Measurements from ENCODE around the gene AGMAT.
"Not testable (repeated sequence)": the region's sequence is repeated elsewhere in the genome, so short reads cannot be mapped to it uniquely, and the experiment has no call there.

AGMAT gene

GRCh38 chr1:15605398-15606383, 20.8 kb upstream of the AGMAT start:
- H3K36me3 ChIP-seq (ENCODE audit: control insufficient read depth, low read depth, low read length), result no peaks in the 10 kb centered on the region
- no peak overlapping the region for H3K27ac ChIP-seq (ENCODE audit: low read length)
- H3K9ac ChIP-seq (ENCODE audit: low read length), result no peak overlapping the region
- no peaks in the 10 kb centered on the region for H3K27me3 ChIP-seq (ENCODE audit: control insufficient read depth, insufficient read depth, low read length)
- no peak overlapping the region for H3K4me3 ChIP-seq (ENCODE audit: low read length)
- no peaks in the 10 kb centered on the region for H3K4me1 ChIP-seq (ENCODE audit: control insufficient read depth, low read depth, low read length)
- no peaks in the 10 kb centered on the region for H3K9me3 ChIP-seq (ENCODE audit: control insufficient read depth, low read depth, low read length)

- H3K9me3 ChIP-seq (ENCODE audit: control insufficient read depth, low read depth, low read length); H3K27ac ChIP-seq (ENCODE audit: low read length); H3K27me3 ChIP-seq (ENCODE audit: control insufficient read depth, insufficient read depth, low read length); H3K4me3 ChIP-seq (ENCODE audit: low read length); H3K9ac ChIP-seq (ENCODE audit: low read length); H3K4me1 ChIP-seq (ENCODE audit: control insufficient read depth, low read depth, low read length); H3K36me3 ChIP-seq (ENCODE audit: control insufficient read depth, low read depth, low read length): not testable (repeated sequence)
These were observed 19.5 kb upstream of the AGMAT start for GRCh38 chr1:15604400-15604799.

- H3K4me1 ChIP-seq (ENCODE audit: control insufficient read depth, low read depth, low read length); H3K9me3 ChIP-seq (ENCODE audit: control insufficient read depth, low read depth, low read length); H3K36me3 ChIP-seq (ENCODE audit: control insufficient read depth, low read depth, low read length); H3K27ac ChIP-seq (ENCODE audit: low read length); H3K9ac ChIP-seq (ENCODE audit: low read length); H3K27me3 ChIP-seq (ENCODE audit: control insufficient read depth, insufficient read depth, low read length); H3K4me3 ChIP-seq (ENCODE audit: low read length): not testable (repeated sequence)
These were observed 19.1 kb upstream of the AGMAT start for GRCh38 chr1:15603966-15604282.

GRCh38 chr1:15603050-15603965, 18.5 kb upstream of the AGMAT start:
- no peak overlapping the region for H3K27ac ChIP-seq (ENCODE audit: low read length)
- no peaks in the 10 kb centered on the region for H3K9me3 ChIP-seq (ENCODE audit: control insufficient read depth, low read depth, low read length)
- H3K9ac ChIP-seq (ENCODE audit: low read length), result no peak overlapping the region
- H3K36me3 ChIP-seq (ENCODE audit: control insufficient read depth, low read depth, low read length), result no peaks in the 10 kb centered on the region
- no peaks in the 10 kb centered on the region for H3K27me3 ChIP-seq (ENCODE audit: control insufficient read depth, insufficient read depth, low read length)
- no peaks in the 10 kb centered on the region for H3K4me1 ChIP-seq (ENCODE audit: control insufficient read depth, low read depth, low read length)
- no peak overlapping the region for H3K4me3 ChIP-seq (ENCODE audit: low read length)

GRCh38 chr1:15598436-15598835, 13.6 kb upstream of the AGMAT start:
- H3K9ac ChIP-seq (ENCODE audit: low read length), result no peak overlapping the region
- no peak overlapping the region for H3K27ac ChIP-seq (ENCODE audit: low read length)

GRCh38 chr1:15595809-15596617, 11.2 kb upstream of the AGMAT start:
- Histone ChIP-seq H3K4me3 (ENCODE audit: low read length) (no peak overlapping the region), H3K9me3 (ENCODE audit: control insufficient read depth, low read depth, low read length) (no peaks in the 10 kb centered on the region), H3K4me1 (ENCODE audit: control insufficient read depth, low read depth, low read length) (peaks cover 4% of the 10 kb centered on the region), H3K27me3 (ENCODE audit: control insufficient read depth, insufficient read depth, low read length) (no peaks in the 10 kb centered on the region), H3K36me3 (ENCODE audit: control insufficient read depth, low read depth, low read length) (no peaks in the 10 kb centered on the region), H3K27ac (ENCODE audit: low read length) (no peak overlapping the region), H3K9ac (ENCODE audit: low read length) (no peak overlapping the region)

More at GRCh38 chr1:15598436-15598835, 13.6 kb upstream of the AGMAT start:
- Histone ChIP-seq H3K9me3 (ENCODE audit: control insufficient read depth, low read depth, low read length) (no peaks in the 10 kb centered on the region), H3K36me3 (ENCODE audit: control insufficient read depth, low read depth, low read length) (no peaks in the 10 kb centered on the region), H3K4me3 (ENCODE audit: low read length) (no peak overlapping the region), H3K4me1 (ENCODE audit: control insufficient read depth, low read depth, low read length) (peaks cover 4% of the 10 kb centered on the region), H3K27me3 (ENCODE audit: control insufficient read depth, insufficient read depth, low read length) (no peaks in the 10 kb centered on the region)

- Histone ChIP-seq H3K36me3 (ENCODE audit: control insufficient read depth, low read depth, low read length) (no peaks in the 10 kb centered on the region), H3K27ac (ENCODE audit: low read length) (no peak overlapping the region), H3K4me1 (ENCODE audit: control insufficient read depth, low read depth, low read length) (peaks cover 4% of the 10 kb centered on the region), H3K4me3 (ENCODE audit: low read length) (no peak overlapping the region), H3K9me3 (ENCODE audit: control insufficient read depth, low read depth, low read length) (no peaks in the 10 kb centered on the region), H3K9ac (ENCODE audit: low read length) (no peak overlapping the region), H3K27me3 (ENCODE audit: control insufficient read depth, insufficient read depth, low read length) (no peaks in the 10 kb centered on the region)
These were observed 7.4 kb upstream of the AGMAT start for GRCh38 chr1:15592285-15592684.

- no peaks in the 10 kb centered on the region for H3K9me3 ChIP-seq (ENCODE audit: control insufficient read depth, low read depth, low read length)
- H3K9ac ChIP-seq (ENCODE audit: low read length), result no peak overlapping the region
- no peak overlapping the region for H3K27ac ChIP-seq (ENCODE audit: low read length)
- H3K4me1 ChIP-seq (ENCODE audit: control insufficient read depth, low read depth, low read length), result no peaks in the 10 kb centered on the region
- no peaks in the 10 kb centered on the region for H3K36me3 ChIP-seq (ENCODE audit: control insufficient read depth, low read depth, low read length)
- H3K4me3 ChIP-seq (ENCODE audit: low read length), result no peak overlapping the region
- no peaks in the 10 kb centered on the region for H3K27me3 ChIP-seq (ENCODE audit: control insufficient read depth, insufficient read depth, low read length)
These were observed 1.7 kb downstream of the AGMAT start for GRCh38 chr1:15583016-15583706.

GRCh38 chr1:15579683-15580047, 5.2 kb downstream of the AGMAT start:
- Histone ChIP-seq H3K9me3 (ENCODE audit: control insufficient read depth, low read depth, low read length) (no peaks in the 10 kb centered on the region), H3K4me1 (ENCODE audit: control insufficient read depth, low read depth, low read length) (no peaks in the 10 kb centered on the region), H3K27me3 (ENCODE audit: control insufficient read depth, insufficient read depth, low read length) (no peaks in the 10 kb centered on the region), H3K36me3 (ENCODE audit: control insufficient read depth, low read depth, low read length) (no peaks in the 10 kb centered on the region), H3K4me3 (ENCODE audit: low read length) (no peak overlapping the region), H3K27ac (ENCODE audit: low read length) (no peak overlapping the region), H3K9ac (ENCODE audit: low read length) (no peak overlapping the region)

GRCh38 chr1:15578921-15579682, 5.7 kb downstream of the AGMAT start:
- H3K27me3 ChIP-seq (ENCODE audit: control insufficient read depth, insufficient read depth, low read length), result no peaks in the 10 kb centered on the region
- no peak overlapping the region for H3K9ac ChIP-seq (ENCODE audit: low read length)
- H3K4me3 ChIP-seq (ENCODE audit: low read length), result no peak overlapping the region
- no peaks in the 10 kb centered on the region for H3K36me3 ChIP-seq (ENCODE audit: control insufficient read depth, low read depth, low read length)
- no peaks in the 10 kb centered on the region for H3K9me3 ChIP-seq (ENCODE audit: control insufficient read depth, low read depth, low read length)
- no peaks in the 10 kb centered on the region for H3K4me1 ChIP-seq (ENCODE audit: control insufficient read depth, low read depth, low read length)
- no peak overlapping the region for H3K27ac ChIP-seq (ENCODE audit: low read length)

Data from iPS-18a (cell line).